ENCODE results near the gene CD300H.

CD300H gene

DNA sequence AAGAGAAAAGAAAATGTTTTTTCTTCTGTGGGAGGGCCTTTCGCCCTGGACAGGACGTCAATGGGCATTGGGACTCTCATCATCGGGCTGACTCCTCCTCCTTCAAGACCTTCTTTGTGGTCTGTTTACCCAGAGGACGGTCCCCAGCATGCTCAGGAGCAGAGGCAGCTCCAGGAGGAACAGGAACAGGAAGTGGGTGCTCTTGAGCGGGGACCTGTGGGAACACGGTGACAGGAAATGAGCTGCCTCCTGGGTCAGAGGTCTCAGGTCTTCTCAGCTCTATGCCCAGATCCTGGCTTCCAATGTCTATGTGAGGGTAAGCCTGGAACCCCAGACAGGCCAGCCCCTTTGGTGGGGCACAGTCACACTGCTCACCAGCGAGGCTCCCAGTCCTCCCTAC, 12.6 kb upstream of the CD300H start:
- H3K36me3 ChIP-seq (ENCODE audit: control insufficient read depth in 2 of 2, insufficient read depth in 1 of 2, low read length in 2 of 2) = no peaks in the 10 kb centered on the region
- CTCF ChIA-PET = interaction anchor here (2.3 kb wide), 1 partner anchor 14 kb away, joined by 9 read pairs; no protein-coding TSS in a partner anchor
- H3K4me3 ChIP-seq (ENCODE audit: low read depth, low read length) = no peak overlapping the region
- H3K27ac ChIP-seq (ENCODE audit: extremely low read depth, low read depth, low read length) = no peak overlapping the region
- H3K4me1 ChIP-seq (ENCODE audit: control insufficient read depth, insufficient read depth, low read length) = no peaks in the 10 kb centered on the region
- TF ChIP-seq TSHZ1 (tag by site-specific recombination; IDR thresholded peaks at IDR 0.05; ENCODE audit: borderline replicate concordance) = no peak
- no peak for TF ChIP-seq REST (tag by site-specific recombination; IDR thresholded peaks at IDR 0.05)
- no peak for TF ChIP-seq ZNF501 (tag by site-specific recombination; IDR thresholded peaks at IDR 0.05)
- TF ChIP-seq ZNF114 (tag by site-specific recombination; IDR thresholded peaks at IDR 0.05) = no peak
- TF ChIP-seq ZNF660 (tag by site-specific recombination; IDR thresholded peaks at IDR 0.05) = no peak
- no peak for TF ChIP-seq GLIS1 (tag by site-specific recombination; IDR thresholded peaks at IDR 0.05)
- no peak for TF ChIP-seq ZNF2 (tag by site-specific recombination; IDR thresholded peaks at IDR 0.05)
- no peak for TF ChIP-seq ZNF777 (tag by site-specific recombination; IDR thresholded peaks at IDR 0.05; ENCODE audit: borderline replicate concordance)
- no peak for TF ChIP-seq ZNF560 (tag by site-specific recombination; IDR thresholded peaks at IDR 0.05; ENCODE audit: borderline replicate concordance)
- no peak for TF ChIP-seq ZNF558 (tag by site-specific recombination; IDR thresholded peaks at IDR 0.05)
- TF ChIP-seq ZNF24 (tag by site-specific recombination; IDR thresholded peaks at IDR 0.05) = no peak
- no peaks in the 10 kb centered on the region for H3K9me3 ChIP-seq (ENCODE audit: control insufficient read depth, insufficient read depth, low read depth, low read length)
- POLR2A ChIA-PET = no interaction called here

- POLR2A ChIA-PET = no interaction called here
- no peaks in the 10 kb centered on the region for H3K9me3 ChIP-seq (ENCODE audit: control insufficient read depth, insufficient read depth, low read depth, low read length)
- H3K27ac ChIP-seq (ENCODE audit: extremely low read depth, low read depth, low read length) = no peak overlapping the region
- H3K4me3 ChIP-seq (ENCODE audit: low read depth, low read length) = no peak overlapping the region
- H3K4me1 ChIP-seq (ENCODE audit: control insufficient read depth, insufficient read depth, low read length) = no peaks in the 10 kb centered on the region
- H3K36me3 ChIP-seq (ENCODE audit: control insufficient read depth in 2 of 2, insufficient read depth in 1 of 2, low read length in 2 of 2) = no peaks in the 10 kb centered on the region
- CTCF ChIA-PET = interaction anchor here (0.7 kb wide), 1 partner anchor 92 kb away, joined by 3 read pairs; no protein-coding TSS in a partner anchor
- TF ChIP-seq ZNF555 (tag by site-specific recombination; conservative IDR thresholded peaks at IDR 0.05) (no peak), GLI4 (tag by site-specific recombination; IDR thresholded peaks at IDR 0.05) (no peak), ZNF514 (tag by site-specific recombination; IDR thresholded peaks at IDR 0.05) (no peak), ZBTB49 (tag by site-specific recombination; IDR thresholded peaks at IDR 0.05; ENCODE audit: low read depth) (no peak), ZNF571 (tag by site-specific recombination; IDR thresholded peaks at IDR 0.05) (no peak), ZNF138 (tag by site-specific recombination; IDR thresholded peaks at IDR 0.05; ENCODE audit: borderline replicate concordance) (no peak), ZNF658 (tag by site-specific recombination; IDR thresholded peaks at IDR 0.05) (no peak)
- TF ChIP-seq, protein P1, sequence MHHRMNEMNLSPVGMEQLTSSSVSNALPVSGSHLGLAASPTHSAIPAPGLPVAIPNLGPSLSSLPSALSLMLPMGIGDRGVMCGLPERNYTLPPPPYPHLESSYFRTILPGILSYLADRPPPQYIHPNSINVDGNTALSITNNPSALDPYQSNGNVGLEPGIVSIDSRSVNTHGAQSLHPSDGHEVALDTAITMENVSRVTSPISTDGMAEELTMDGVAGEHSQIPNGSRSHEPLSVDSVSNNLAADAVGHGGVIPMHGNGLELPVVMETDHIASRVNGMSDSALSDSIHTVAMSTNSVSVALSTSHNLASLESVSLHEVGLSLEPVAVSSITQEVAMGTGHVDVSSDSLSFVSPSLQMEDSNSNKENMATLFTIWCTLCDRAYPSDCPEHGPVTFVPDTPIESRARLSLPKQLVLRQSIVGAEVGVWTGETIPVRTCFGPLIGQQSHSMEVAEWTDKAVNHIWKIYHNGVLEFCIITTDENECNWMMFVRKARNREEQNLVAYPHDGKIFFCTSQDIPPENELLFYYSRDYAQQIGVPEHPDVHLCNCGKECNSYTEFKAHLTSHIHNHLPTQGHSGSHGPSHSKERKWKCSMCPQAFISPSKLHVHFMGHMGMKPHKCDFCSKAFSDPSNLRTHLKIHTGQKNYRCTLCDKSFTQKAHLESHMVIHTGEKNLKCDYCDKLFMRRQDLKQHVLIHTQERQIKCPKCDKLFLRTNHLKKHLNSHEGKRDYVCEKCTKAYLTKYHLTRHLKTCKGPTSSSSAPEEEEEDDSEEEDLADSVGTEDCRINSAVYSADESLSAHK (tag by site-specific recombination; IDR thresholded peaks at IDR 0.05) = no peak
- TF ChIP-seq, protein P2, sequence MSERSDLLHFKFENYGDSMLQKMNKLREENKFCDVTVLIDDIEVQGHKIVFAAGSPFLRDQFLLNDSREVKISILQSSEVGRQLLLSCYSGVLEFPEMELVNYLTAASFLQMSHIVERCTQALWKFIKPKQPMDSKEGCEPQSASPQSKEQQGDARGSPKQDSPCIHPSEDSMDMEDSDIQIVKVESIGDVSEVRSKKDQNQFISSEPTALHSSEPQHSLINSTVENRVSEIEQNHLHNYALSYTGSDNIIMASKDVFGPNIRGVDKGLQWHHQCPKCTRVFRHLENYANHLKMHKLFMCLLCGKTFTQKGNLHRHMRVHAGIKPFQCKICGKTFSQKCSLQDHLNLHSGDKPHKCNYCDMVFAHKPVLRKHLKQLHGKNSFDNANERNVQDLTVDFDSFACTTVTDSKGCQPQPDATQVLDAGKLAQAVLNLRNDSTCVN (tag by site-specific recombination; optimal IDR thresholded peaks at IDR 0.05) = no peak
These were observed 11.7 kb upstream of the CD300H start for GRCh38 chr17:74578979-74579378.
